Neuronal stem cell (in vitro differentiated cells): Measurements from ENCODE around the gene CRYAB.
A peak's percentile ranks its signal among the peaks of the same experiment; 100 is the strongest.

Experiments used
- DNase-seq: peaks from one replicate; pipeline ENCODE4 v3.0.0-alpha.2; 2013; ENCODE audit warnings: low spot score
- H2AFZ ChIP-seq: one replicate; pipeline ENCODE4 v1.6.1; 2013; ENCODE audit warnings: mild to moderate bottlenecking, low read length, inconsistent platforms
- H2AK5ac ChIP-seq: 2 replicates; pipeline ENCODE4 v1.6.1; 2013; ENCODE audit warnings: low read depth, mild to moderate bottlenecking, inconsistent platforms, low read length, moderate library complexity, mixed read lengths
- H2BK120ac ChIP-seq: 2 replicates; pipeline ENCODE4 v1.6.1; 2013; ENCODE audit warnings: low read depth, mild to moderate bottlenecking, inconsistent platforms, low read length, moderate library complexity, mixed read lengths
- H2BK12ac ChIP-seq: one replicate; pipeline ENCODE4 v1.6.1; 2013; ENCODE audit warnings: low read length, inconsistent platforms
- H2BK15ac ChIP-seq: 2 replicates; pipeline ENCODE4 v1.6.1; 2013; ENCODE audit warnings: mild to moderate bottlenecking, low read length, inconsistent platforms, mixed read lengths
- H2BK5ac ChIP-seq: one replicate; pipeline ENCODE4 v1.6.1; 2013; ENCODE audit warnings: inconsistent platforms, mild to moderate bottlenecking, low read length, moderate library complexity
- H3K14ac ChIP-seq: one replicate; pipeline ENCODE4 v1.6.1; 2013; ENCODE audit warnings: low read length, inconsistent platforms
- H3K18ac ChIP-seq: 2 replicates; pipeline ENCODE4 v1.6.1; 2013; ENCODE audit warnings: low read length, inconsistent platforms
- H3K23ac ChIP-seq: 2 replicates; pipeline ENCODE4 v1.6.1; 2013; ENCODE audit warnings: low read depth, mild to moderate bottlenecking, mixed read lengths, low read length, inconsistent platforms; ENCODE audit not compliant: poor library complexity
- H3K27ac ChIP-seq: replicated peaks from 3 replicates; pipeline ENCODE4 v1.5.1; 2013; ENCODE audit warnings: low read length, inconsistent platforms
- H3K27me3 ChIP-seq, 3 experiments: 2 replicates each; pipeline ENCODE4 v1.6.1; 2013; ENCODE audit warnings: low read length in 3 of 3, mild to moderate bottlenecking in 2 of 3, inconsistent platforms in 1 of 3, low read depth in 1 of 3, mixed read lengths in 1 of 3, moderate library complexity in 1 of 3; ENCODE audit not compliant: control insufficient read depth in 3 of 3, insufficient read depth in 3 of 3
- H3K36me3 ChIP-seq, 2 donors: replicated peaks in 1 of 2; 2 replicates each; pipeline ENCODE4 v1.6.1; 2013; ENCODE audit warnings: low read length in 2 of 2; ENCODE audit not compliant: control insufficient read depth in 2 of 2, insufficient read depth in 2 of 2
- H3K4ac ChIP-seq: 2 replicates; pipeline ENCODE4 v1.6.1; 2013; ENCODE audit warnings: inconsistent platforms, mild to moderate bottlenecking, low read length, moderate library complexity
- H3K4me1 ChIP-seq, 2 donors: 1 replicate in 1 of 2; 2 replicates in 1 of 2; pipeline ENCODE4 v1.6.1; 2013; ENCODE audit warnings: low read length in 2 of 2, low read depth in 1 of 2; ENCODE audit not compliant: control insufficient read depth in 2 of 2, insufficient read depth in 1 of 2
- H3K4me2 ChIP-seq: one replicate; pipeline ENCODE4 v1.6.1; 2013; ENCODE audit warnings: mild to moderate bottlenecking, low read length, inconsistent platforms; ENCODE audit not compliant: insufficient read depth, poor library complexity, severe bottlenecking
- H3K4me3 ChIP-seq, 2 donors: 2 replicates each; pipeline ENCODE4 v1.5.1; 2013; ENCODE audit warnings: low read length in 2 of 2, mild to moderate bottlenecking in 2 of 2, inconsistent platforms in 1 of 2, moderate library complexity in 1 of 2
- H3K79me1 ChIP-seq: one replicate; pipeline ENCODE4 v1.6.1; 2013; ENCODE audit warnings: low read depth, mild to moderate bottlenecking, inconsistent platforms, low read length, moderate library complexity
- H3K9ac ChIP-seq: one replicate; pipeline ENCODE4 v1.6.1; 2013; ENCODE audit warnings: mild to moderate bottlenecking, low read depth, low read length, inconsistent platforms; ENCODE audit not compliant: poor library complexity
- H3K9me3 ChIP-seq, 2 donors: replicated peaks in 1 of 2; 2 replicates each; pipeline versions ENCODE3 to v1.6.1; 2013; ENCODE audit warnings: low read length in 2 of 2, mild to moderate bottlenecking in 2 of 2, inconsistent platforms in 1 of 2, low read depth in 1 of 2, mixed read lengths in 1 of 2, moderate library complexity in 1 of 2; ENCODE audit not compliant: control insufficient read depth in 2 of 2, insufficient read depth in 1 of 2
- H4K8ac ChIP-seq: one replicate; pipeline ENCODE4 v1.6.1; 2013; ENCODE audit warnings: low read depth, mild to moderate bottlenecking, inconsistent platforms, low read length, moderate library complexity
- H4K91ac ChIP-seq: one replicate; pipeline ENCODE4 v1.6.1; 2013; ENCODE audit warnings: low read length, low read depth, mild to moderate bottlenecking, inconsistent platforms; ENCODE audit not compliant: poor library complexity
- WGBS, 2 donors: extraction: QIAGEN DNeasy Blood & Tissue Kit; methylation state at CpG; one replicate each; pipeline ENCODE4 v1.1.7; 2013; ENCODE audit warnings: missing lambda C conversion rate in 2 of 2, mixed read lengths in 1 of 2; ENCODE audit not compliant: insufficient read length in 2 of 2, insufficient replicate concordance in 1 of 2; ENCODE audit errors: extremely low coverage in 2 of 2; 5-methylcytosine and 5-hydroxymethylcytosine counted together

CRYAB gene

GRCh38 chr11:111913031-111913861, 1.7 kb upstream of the CRYAB start:
- H2AFZ ChIP-seq, result peak overlapping the region; percentile 53
- no peaks in the 10 kb centered on the region for H3K79me1 ChIP-seq
- H2BK120ac ChIP-seq, result no peak overlapping the region
- H2BK12ac ChIP-seq, result no peak overlapping the region
- no peak overlapping the region for H3K14ac ChIP-seq
- peak overlapping the region; percentile 40 for H2BK15ac ChIP-seq
- no peak for DNase-seq
- H3K9me3 ChIP-seq, result no peaks in the 10 kb centered on the region
- peak overlapping the region; percentile 33 for H2AK5ac ChIP-seq
- H3K36me3 ChIP-seq, result no peaks in the 10 kb centered on the region
- H4K91ac ChIP-seq, result no peak overlapping the region
- H3K18ac ChIP-seq, result peak overlapping the region; percentile 5
- H3K4me1 ChIP-seq, result peaks cover 5 to 13% of the 10 kb centered on the region in 2 donors
- H3K4ac ChIP-seq, result peak overlapping the region; percentile 17
- no peak overlapping the region for H3K27ac ChIP-seq
- H3K4me3 ChIP-seq, result no peak overlapping the region
- no peak overlapping the region for H3K4me2 ChIP-seq
- H3K9ac ChIP-seq, result no peak overlapping the region
- H3K27me3 ChIP-seq, result no peaks in the 10 kb centered on the region
- H4K8ac ChIP-seq, result no peak overlapping the region
- H2BK5ac ChIP-seq, result no peak overlapping the region
- no CpG with 5 or more reads among the region's 24 CpGs for WGBS, 2 donors
- peak overlapping the region; percentile 4 for H3K23ac ChIP-seq

DNA sequence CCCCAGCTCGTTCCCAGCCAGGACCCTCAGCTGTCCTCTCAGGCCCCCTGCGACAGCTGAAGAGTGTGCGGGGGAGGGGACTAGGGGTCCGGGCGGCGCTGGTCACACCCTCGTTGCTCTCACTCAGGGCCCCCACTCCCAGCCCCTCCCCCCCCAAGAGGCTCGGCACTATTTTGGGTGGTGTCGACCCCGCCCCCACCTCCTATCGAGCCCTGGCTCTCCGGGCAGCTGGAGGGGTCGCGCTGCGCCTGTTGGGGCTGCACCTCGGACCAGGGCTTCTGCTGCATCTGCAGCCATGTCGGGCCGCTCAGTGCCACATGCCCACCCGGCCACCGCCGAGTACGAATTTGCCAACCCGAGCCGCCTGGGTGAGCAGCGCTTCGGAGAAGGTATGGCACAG, 965 bp upstream of the CRYAB start, which contains the start of gene HSPB2:
Gene HSPB2, plus strand, starts transcription at position 200 of the 400 bp plus-strand sequence. Its CDS starts 96 bp downstream, at position 296.
- Histone ChIP-seq H2AFZ (peak within 1 kb of the TSS; percentile 89), H4K8ac (no peak within 1 kb of the TSS), H2BK15ac (peak within 1 kb of the TSS; percentile 45), H3K9ac (no peak within 1 kb of the TSS), H3K18ac (peak within 1 kb of the TSS; percentile 74), H3K27ac (no peak within 1 kb of the TSS), H3K4me1 (peaks cover 5 to 13% of the 10 kb centered on the region in 2 donors), H4K91ac (no peak within 1 kb of the TSS), H2AK5ac (peak within 1 kb of the TSS; percentile 65), H3K27me3 (no peaks in the 10 kb centered on the region), H3K23ac (peak within 1 kb of the TSS; percentile 4), H3K4ac (no peak within 1 kb of the TSS), H3K79me1 (no peaks in the 10 kb centered on the region), H2BK5ac (peak within 1 kb of the TSS; percentile 16), H3K36me3 (no peaks in the 10 kb centered on the region), H3K9me3 (no peaks in the 10 kb centered on the region), H3K4me2 (no peak within 1 kb of the TSS), H3K14ac (peak within 1 kb of the TSS; percentile 83), H3K4me3 (no peak within 1 kb of the TSS), H2BK120ac (no peak within 1 kb of the TSS), H2BK12ac (no peak within 1 kb of the TSS)
- no CpG with 5 or more reads among the region's 26 CpGs for WGBS, 2 donors
- DNase-seq, result no peak

GRCh38 chr11:111910676-111911562, 651 bp downstream of the CRYAB start:
- Histone ChIP-seq H2BK12ac (no peak overlapping the region), H3K36me3 (no peaks in the 10 kb centered on the region), H3K4me3 (no peak overlapping the region), H3K23ac (no peak overlapping the region), H3K9ac (no peak overlapping the region), H2BK15ac (no peak overlapping the region), H2AFZ (no peak overlapping the region), H3K9me3 (no peaks in the 10 kb centered on the region), H3K27me3 (no peaks in the 10 kb centered on the region), H2BK5ac (no peak overlapping the region), H3K4me1 (peaks cover 5 to 13% of the 10 kb centered on the region in 2 donors), H4K8ac (no peak overlapping the region), H2BK120ac (no peak overlapping the region), H3K4me2 (no peak overlapping the region), H3K14ac (peak overlapping the region; percentile 83), H3K79me1 (no peaks in the 10 kb centered on the region), H3K4ac (no peak overlapping the region), H4K91ac (no peak overlapping the region), H3K27ac (no peak overlapping the region), H3K18ac (no peak overlapping the region), H2AK5ac (no peak overlapping the region)
- no peak for DNase-seq
- WGBS, 2 donors, result no CpG with 5 or more reads among the region's 9 CpGs

- Histone ChIP-seq H2AFZ (no peak overlapping the region), H2AK5ac (no peak overlapping the region), H3K23ac (no peak overlapping the region), H3K4me3 (no peak overlapping the region), H3K4ac (no peak overlapping the region), H3K9me3 (no peaks in the 10 kb centered on the region), H4K91ac (no peak overlapping the region), H3K14ac (no peak overlapping the region), H2BK15ac (no peak overlapping the region), H3K27ac (no peak overlapping the region), H2BK120ac (no peak overlapping the region), H2BK12ac (no peak overlapping the region), H3K18ac (no peak overlapping the region), H3K36me3 (no peaks in the 10 kb centered on the region), H4K8ac (no peak overlapping the region), H3K4me2 (no peak overlapping the region), H3K4me1 (peaks cover 5 to 13% of the 10 kb centered on the region in 2 donors), H3K79me1 (no peaks in the 10 kb centered on the region), H2BK5ac (no peak overlapping the region), H3K9ac (no peak overlapping the region), H3K27me3 (no peaks in the 10 kb centered on the region)
- WGBS, 2 donors, result no CpG with 5 or more reads among the region's 5 CpGs
- DNase-seq, result no peak
Observed at GRCh38 chr11:111909378-111909777, 2.2 kb downstream of the CRYAB start.
